SU-DHL-6 (cell line): ENCODE data around the gene CLCN4.
A peak's percentile ranks its signal among the peaks of the same experiment; 100 is the strongest.

Experiments
- H2AFZ ChIP-seq: fragments of 200-600 bp; sonication (generic); 2 replicates; pipeline ENCODE4 v1.6.1; 2014; ENCODE audit warnings: low read depth, mild to moderate bottlenecking, moderate library complexity, mixed read lengths, antibody characterized with exemption, low read length; ENCODE audit not compliant: severe bottlenecking
- H3F3A ChIP-seq: fragments of 200-600 bp; shearing (Covaris generic); 2 replicates; pipeline ENCODE4 v1.6.0; 2016; ENCODE audit warnings: antibody characterized with exemption, mild to moderate bottlenecking; ENCODE audit not compliant: insufficient read depth
- H3K27ac ChIP-seq: fragments of 200-600 bp; sonication (generic); 2 replicates; pipeline ENCODE4 v1.5.1; 2016; ENCODE audit warnings: low read depth, mild to moderate bottlenecking, low read length, moderate library complexity, mixed read lengths
- H3K27me3 ChIP-seq: fragments of 200-600 bp; sonication (generic), shearing (Covaris generic); 2 replicates; pipeline ENCODE4 v1.6.0; 2014; ENCODE audit warnings: mild to moderate bottlenecking, low read length
- H3K36me3 ChIP-seq: fragments of 200-600 bp; sonication (generic); 2 replicates; pipeline ENCODE4 v1.6.1; 2014; ENCODE audit warnings: mild to moderate bottlenecking, low read length, mixed read lengths
- H3K4me2 ChIP-seq: fragments of 300-600, 200-600 bp; shearing (Covaris generic), sonication (generic); 2 replicates; pipeline ENCODE4 v1.6.0; 2014; ENCODE audit warnings: low read length, low read depth, mild to moderate bottlenecking; ENCODE audit not compliant: poor library complexity, severe bottlenecking
- H3K4me3 ChIP-seq: fragments of 200-600 bp; sonication (generic); 2 replicates; pipeline ENCODE4 v1.5.1; 2014; ENCODE audit warnings: antibody characterized with exemption, low read length, mild to moderate bottlenecking, mixed read lengths; ENCODE audit not compliant: insufficient read depth, poor library complexity, severe bottlenecking
- H3K79me2 ChIP-seq: fragments of 200-600 bp; sonication (generic); 2 replicates; pipeline ENCODE4 v1.6.1; 2014; ENCODE audit warnings: mild to moderate bottlenecking, low read length, moderate library complexity; ENCODE audit not compliant: insufficient read depth
- H3K9ac ChIP-seq: fragments of 200-600 bp; sonication (generic); 2 replicates; pipeline ENCODE4 v1.7.0; 2014; ENCODE audit warnings: mild to moderate bottlenecking, low read length
- H3K9me2 ChIP-seq: fragments of 200-600 bp; sonication (generic); replicated peaks from 2 replicates; pipeline ENCODE4 v1.6.1; 2014; ENCODE audit warnings: low read length; ENCODE audit not compliant: insufficient read depth
- H3K9me3 ChIP-seq: fragments of 200-600 bp; sonication (generic); 2 replicates; pipeline ENCODE4 v1.6.1; 2014; ENCODE audit warnings: low read length, mixed read lengths; ENCODE audit not compliant: insufficient read depth
- H4K20me1 ChIP-seq: fragments of 200-600 bp; sonication (generic); 2 replicates; pipeline ENCODE4 v1.6.1; 2014; ENCODE audit warnings: low read depth, mild to moderate bottlenecking, antibody characterized with exemption, low read length, moderate library complexity, mixed read lengths
- EZH2phosphoT487 ChIP-seq: fragments of 200-600 bp; sonication (generic), shearing (Covaris generic); conservative IDR thresholded peaks from 2 replicates; pipeline ENCODE4 v1.6.1; 2018; ENCODE audit warnings: mild to moderate bottlenecking, antibody characterized with exemption, low read length, moderate library complexity, mixed read lengths
- TF ChIP-seq, protein P1 (sequence below): fragments of 200-600 bp; sonication (generic); IDR thresholded peaks from one replicate; pipeline ENCODE4 v1.5.1; 2017; ENCODE audit warnings: antibody characterized with exemption, mild to moderate bottlenecking, low read length, moderate library complexity; ENCODE audit not compliant: insufficient read depth, poor library complexity, severe bottlenecking

CLCN4 gene

DNA sequence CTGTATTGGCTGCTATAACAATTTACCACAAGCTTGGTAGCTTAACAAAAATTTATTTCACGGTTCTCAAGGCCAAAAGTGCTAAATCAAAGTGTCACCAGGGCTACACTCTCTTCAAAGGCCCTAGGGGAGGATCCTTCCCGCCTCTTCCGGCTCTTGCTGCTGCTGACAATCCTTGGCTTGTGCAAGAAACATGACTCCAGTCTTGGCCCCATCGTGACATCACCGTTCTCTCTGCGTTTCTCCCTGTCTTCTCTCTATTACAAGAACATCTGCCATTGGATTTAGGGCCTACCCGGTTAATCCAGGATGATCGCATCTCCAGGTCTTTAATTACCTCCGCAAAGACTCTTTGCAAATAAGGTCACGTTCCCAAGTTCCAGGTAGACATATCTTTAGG is 10.4 kb upstream of the CLCN4 start:
- Histone ChIP-seq H3K27ac (no peak overlapping the region), H4K20me1 (no peaks in the 10 kb centered on the region)
- TF ChIP-seq, protein P1, sequence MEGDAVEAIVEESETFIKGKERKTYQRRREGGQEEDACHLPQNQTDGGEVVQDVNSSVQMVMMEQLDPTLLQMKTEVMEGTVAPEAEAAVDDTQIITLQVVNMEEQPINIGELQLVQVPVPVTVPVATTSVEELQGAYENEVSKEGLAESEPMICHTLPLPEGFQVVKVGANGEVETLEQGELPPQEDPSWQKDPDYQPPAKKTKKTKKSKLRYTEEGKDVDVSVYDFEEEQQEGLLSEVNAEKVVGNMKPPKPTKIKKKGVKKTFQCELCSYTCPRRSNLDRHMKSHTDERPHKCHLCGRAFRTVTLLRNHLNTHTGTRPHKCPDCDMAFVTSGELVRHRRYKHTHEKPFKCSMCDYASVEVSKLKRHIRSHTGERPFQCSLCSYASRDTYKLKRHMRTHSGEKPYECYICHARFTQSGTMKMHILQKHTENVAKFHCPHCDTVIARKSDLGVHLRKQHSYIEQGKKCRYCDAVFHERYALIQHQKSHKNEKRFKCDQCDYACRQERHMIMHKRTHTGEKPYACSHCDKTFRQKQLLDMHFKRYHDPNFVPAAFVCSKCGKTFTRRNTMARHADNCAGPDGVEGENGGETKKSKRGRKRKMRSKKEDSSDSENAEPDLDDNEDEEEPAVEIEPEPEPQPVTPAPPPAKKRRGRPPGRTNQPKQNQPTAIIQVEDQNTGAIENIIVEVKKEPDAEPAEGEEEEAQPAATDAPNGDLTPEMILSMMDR: no peak
- TF ChIP-seq EZH2phosphoT487: no peak

DNA sequence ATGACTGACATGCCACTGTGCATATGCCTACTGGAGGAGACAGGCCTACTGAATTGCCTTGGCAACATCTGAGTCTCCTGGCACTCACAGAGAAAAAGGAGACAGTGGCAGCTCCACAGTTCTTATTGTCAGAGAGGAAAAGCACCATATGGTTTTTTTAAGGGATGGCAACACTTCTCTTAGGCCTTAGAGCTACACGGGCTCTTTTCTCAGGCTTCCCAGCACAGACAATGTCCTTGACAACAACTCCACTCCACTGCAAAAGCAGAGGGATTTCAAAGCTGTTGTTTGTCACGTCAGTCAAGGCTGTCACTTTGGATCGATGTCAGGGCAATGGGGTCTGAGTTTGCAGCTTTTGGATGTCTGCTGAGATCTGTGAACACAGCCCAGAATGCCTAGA is 4.7 kb upstream of the CLCN4 start:
- no peaks in the 10 kb centered on the region for H3K9me3 ChIP-seq
- H3K79me2 ChIP-seq: no peaks in the 10 kb centered on the region
- H3F3A ChIP-seq: peaks cover 5% of the 10 kb centered on the region; the same call in 1 of the 2 replicates
- H3K9ac ChIP-seq: no peak overlapping the region
- no peak overlapping the region for H3K4me3 ChIP-seq
- no peak overlapping the region for H2AFZ ChIP-seq
- no peaks in the 10 kb centered on the region for H4K20me1 ChIP-seq
- TF ChIP-seq, protein P1: no peak
- no peak for TF ChIP-seq EZH2phosphoT487
- no peak overlapping the region for H3K27ac ChIP-seq
- no peaks in the 10 kb centered on the region for H3K27me3 ChIP-seq
- H3K9me2 ChIP-seq: no peaks in the 10 kb centered on the region
- no peaks in the 10 kb centered on the region for H3K36me3 ChIP-seq
- no peak overlapping the region for H3K4me2 ChIP-seq

More for the DNA sequence above, 10.4 kb upstream of the CLCN4 start:
- H3K36me3 ChIP-seq: no peaks in the 10 kb centered on the region
- no peak overlapping the region for H3K4me3 ChIP-seq
- H3K9me3 ChIP-seq: no peaks in the 10 kb centered on the region
- no peaks in the 10 kb centered on the region for H3K27me3 ChIP-seq
- no peak overlapping the region for H2AFZ ChIP-seq
- no peaks in the 10 kb centered on the region for H3K79me2 ChIP-seq
- H3K4me2 ChIP-seq: no peak overlapping the region
- H3F3A ChIP-seq: no peaks in the 10 kb centered on the region
- no peak overlapping the region for H3K9ac ChIP-seq
- H3K9me2 ChIP-seq: no peaks in the 10 kb centered on the region

DNA sequence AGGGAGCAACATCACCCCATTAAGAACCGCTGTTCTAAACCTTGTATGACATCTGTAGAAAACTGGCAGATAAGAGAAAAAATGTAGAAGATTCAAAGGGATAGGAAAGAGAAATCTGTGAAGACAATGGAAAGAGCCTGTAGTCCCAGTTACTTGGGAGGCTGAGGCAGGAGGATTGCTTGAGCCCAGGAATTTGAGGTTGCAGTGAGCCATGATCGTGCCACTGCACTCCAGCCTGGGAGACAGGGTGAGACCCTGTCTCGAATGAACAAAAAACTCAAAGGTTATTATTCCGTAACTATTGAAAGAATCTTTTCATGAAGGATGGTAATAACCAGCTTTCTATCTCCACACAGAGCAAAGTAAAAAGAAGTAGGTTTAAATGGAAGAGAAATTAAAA is 1.6 kb upstream of the CLCN4 start:
- TF ChIP-seq, protein P1: no peak
- no peak for TF ChIP-seq EZH2phosphoT487
- Histone ChIP-seq H3K9ac (no peak overlapping the region), H3K27me3 (no peaks in the 10 kb centered on the region), H3K4me2 (no peak overlapping the region), H3K9me3 (no peaks in the 10 kb centered on the region), H3K27ac (no peak overlapping the region), H3K9me2 (no peaks in the 10 kb centered on the region), H2AFZ (no peak overlapping the region), H3F3A (peaks cover 11% of the 10 kb centered on the region), H4K20me1 (no peaks in the 10 kb centered on the region), H3K4me3 (no peak overlapping the region), H3K36me3 (no peaks in the 10 kb centered on the region), H3K79me2 (no peaks in the 10 kb centered on the region)

DNA sequence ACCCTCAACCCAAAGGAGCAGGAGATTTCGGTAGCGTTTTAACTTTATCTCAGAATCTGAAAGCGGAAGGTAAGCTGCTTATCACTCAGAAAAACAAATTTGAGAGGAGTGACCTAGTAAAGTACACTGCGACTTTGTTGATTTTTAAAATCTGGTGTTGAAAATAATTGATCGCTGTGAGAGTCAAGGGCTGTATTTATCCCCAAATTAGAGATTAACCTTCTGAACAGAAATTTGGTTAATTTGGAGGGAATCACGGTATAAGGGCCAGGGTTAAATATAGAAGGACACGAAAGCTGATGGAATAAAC is 212 bp downstream of the CLCN4 start:
- H3K9me2 ChIP-seq: no peaks in the 10 kb centered on the region
- TF ChIP-seq, protein P1: no peak
- TF ChIP-seq EZH2phosphoT487: no peak
- peaks cover 11% of the 10 kb centered on the region for H3F3A ChIP-seq
- H3K27me3 ChIP-seq: no peaks in the 10 kb centered on the region
- H3K79me2 ChIP-seq: no peaks in the 10 kb centered on the region
- H3K4me3 ChIP-seq: peak overlapping the region; percentile 51
- H4K20me1 ChIP-seq: no peaks in the 10 kb centered on the region
- H3K9me3 ChIP-seq: no peaks in the 10 kb centered on the region
- H3K36me3 ChIP-seq: no peaks in the 10 kb centered on the region
- peak overlapping the region; percentile 96 for H3K4me2 ChIP-seq
- peak overlapping the region; percentile 62 for H3K9ac ChIP-seq
- peak overlapping the region; percentile 75 for H3K27ac ChIP-seq
- peak overlapping the region; percentile 81 for H2AFZ ChIP-seq
